ENCODE measurements around the gene GIMAP6. TPM values are rescaled to one million over a fixed set of nuclear protein-coding genes. Genes with fewer than 3 reads are reported as not detected.

GIMAP6 gene
- polyA plus RNA-seq (2012; ENCODE audit: insufficient read length, low read depth), result not detected

- TF ChIP-seq POLR2AphosphoS5 (IDR thresholded peaks at IDR 0.05; ENCODE audit: low read depth, low read length) (no peak), FOXP2 (optimal IDR thresholded peaks at IDR 0.05; ENCODE audit: borderline replicate concordance, extremely low read depth, extremely low read length, insufficient read depth) (no peak), SIN3A (IDR thresholded peaks at IDR 0.05; ENCODE audit: borderline replicate concordance, insufficient read depth, low read length) (no peak), REST (IDR thresholded peaks at IDR 0.05; ENCODE audit: insufficient read depth in 1 of 2, low read depth in 2 of 2, low read length in 2 of 2) (no peak), TAF1 (IDR thresholded peaks at IDR 0.05; ENCODE audit: borderline replicate concordance, insufficient read depth, low read length) (no peak)
Observed at GRCh38 chr7:150631866-150632864, at the start of gene GIMAP6. Gene GIMAP6 (minus strand): TSS chr7:150632385. CDS start chr7:150630142, 2,243 bp downstream.

GRCh38 chr7:150675714-150676113 lies 43.5 kb upstream of the GIMAP6 start:
- TF ChIP-seq SIN3A (IDR thresholded peaks at IDR 0.05; ENCODE audit: borderline replicate concordance, insufficient read depth, low read length), result no peak
- TF ChIP-seq REST (IDR thresholded peaks at IDR 0.05; ENCODE audit: insufficient read depth in 1 of 2, low read depth in 2 of 2, low read length in 2 of 2), result no peak
- no peak for TF ChIP-seq POLR2AphosphoS5 (IDR thresholded peaks at IDR 0.05; ENCODE audit: low read depth, low read length)
- no peak for TF ChIP-seq TAF1 (IDR thresholded peaks at IDR 0.05; ENCODE audit: borderline replicate concordance, insufficient read depth, low read length)
- no peak for TF ChIP-seq FOXP2 (optimal IDR thresholded peaks at IDR 0.05; ENCODE audit: borderline replicate concordance, extremely low read depth, extremely low read length, insufficient read depth)

GRCh38 chr7:150668977-150669376 lies 36.8 kb upstream of the GIMAP6 start:
- TF ChIP-seq TAF1 (IDR thresholded peaks at IDR 0.05; ENCODE audit: borderline replicate concordance, insufficient read depth, low read length) (no peak), FOXP2 (optimal IDR thresholded peaks at IDR 0.05; ENCODE audit: borderline replicate concordance, extremely low read depth, extremely low read length, insufficient read depth) (no peak), REST (IDR thresholded peaks at IDR 0.05; ENCODE audit: insufficient read depth in 1 of 2, low read depth in 2 of 2, low read length in 2 of 2) (no peak), SIN3A (IDR thresholded peaks at IDR 0.05; ENCODE audit: borderline replicate concordance, insufficient read depth, low read length) (no peak), POLR2AphosphoS5 (IDR thresholded peaks at IDR 0.05; ENCODE audit: low read depth, low read length) (no peak)

- TF ChIP-seq FOXP2 (optimal IDR thresholded peaks at IDR 0.05; ENCODE audit: borderline replicate concordance, extremely low read depth, extremely low read length, insufficient read depth) (no peak), REST (IDR thresholded peaks at IDR 0.05; ENCODE audit: insufficient read depth in 1 of 2, low read depth in 2 of 2, low read length in 2 of 2) (no peak), SIN3A (IDR thresholded peaks at IDR 0.05; ENCODE audit: borderline replicate concordance, insufficient read depth, low read length) (no peak), TAF1 (IDR thresholded peaks at IDR 0.05; ENCODE audit: borderline replicate concordance, insufficient read depth, low read length) (no peak), POLR2AphosphoS5 (IDR thresholded peaks at IDR 0.05; ENCODE audit: low read depth, low read length) (no peak)
Observed at GRCh38 chr7:150668472-150668911, 36.3 kb upstream of the GIMAP6 start.
